GM10248 (cell line): Measurements from ENCODE around the gene GPALPP1.
"Not testable (repeated sequence)": the region's sequence is repeated elsewhere in the genome, so short reads cannot be mapped to it uniquely, and the experiment has no call there.

ENCODE experiments used
- CTCF ChIA-PET: fragments of 300-600 bp; sonication (Branson Sonifier 250); formaldehyde crosslinking; extraction: SDS; loops from one replicate; lab custom pipeline; 2021; ENCODE audit warnings: antibody characterized with exemption; lab: Yijun Ruan, JAX
- POLR2A ChIA-PET: fragments of 350-650 bp; sonication (Branson Sonifier 250); formaldehyde crosslinking; extraction: SDS; loops from one replicate; lab custom pipeline; 2020; ENCODE audit warnings: antibody characterized with exemption; lab: Yijun Ruan, JAX
- DNase-seq: peaks from one replicate; pipeline ENCODE4 v3.0.0; 2012; ENCODE audit errors: extremely low spot score
- TF ChIP-seq, protein P1 (sequence below): IDR thresholded peaks from 2 replicates; pipeline ENCODE4 v1.5.1; 2012; ENCODE audit warnings: mild to moderate bottlenecking, low read depth; ENCODE audit errors: extremely low read depth, missing control alignments, control extremely low read depth

The GPALPP1 gene, protein sequence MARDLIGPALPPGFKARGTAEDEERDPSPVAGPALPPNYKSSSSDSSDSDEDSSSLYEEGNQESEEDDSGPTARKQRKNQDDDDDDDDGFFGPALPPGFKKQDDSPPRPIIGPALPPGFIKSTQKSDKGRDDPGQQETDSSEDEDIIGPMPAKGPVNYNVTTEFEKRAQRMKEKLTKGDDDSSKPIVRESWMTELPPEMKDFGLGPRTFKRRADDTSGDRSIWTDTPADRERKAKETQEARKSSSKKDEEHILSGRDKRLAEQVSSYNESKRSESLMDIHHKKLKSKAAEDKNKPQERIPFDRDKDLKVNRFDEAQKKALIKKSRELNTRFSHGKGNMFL

DNA sequence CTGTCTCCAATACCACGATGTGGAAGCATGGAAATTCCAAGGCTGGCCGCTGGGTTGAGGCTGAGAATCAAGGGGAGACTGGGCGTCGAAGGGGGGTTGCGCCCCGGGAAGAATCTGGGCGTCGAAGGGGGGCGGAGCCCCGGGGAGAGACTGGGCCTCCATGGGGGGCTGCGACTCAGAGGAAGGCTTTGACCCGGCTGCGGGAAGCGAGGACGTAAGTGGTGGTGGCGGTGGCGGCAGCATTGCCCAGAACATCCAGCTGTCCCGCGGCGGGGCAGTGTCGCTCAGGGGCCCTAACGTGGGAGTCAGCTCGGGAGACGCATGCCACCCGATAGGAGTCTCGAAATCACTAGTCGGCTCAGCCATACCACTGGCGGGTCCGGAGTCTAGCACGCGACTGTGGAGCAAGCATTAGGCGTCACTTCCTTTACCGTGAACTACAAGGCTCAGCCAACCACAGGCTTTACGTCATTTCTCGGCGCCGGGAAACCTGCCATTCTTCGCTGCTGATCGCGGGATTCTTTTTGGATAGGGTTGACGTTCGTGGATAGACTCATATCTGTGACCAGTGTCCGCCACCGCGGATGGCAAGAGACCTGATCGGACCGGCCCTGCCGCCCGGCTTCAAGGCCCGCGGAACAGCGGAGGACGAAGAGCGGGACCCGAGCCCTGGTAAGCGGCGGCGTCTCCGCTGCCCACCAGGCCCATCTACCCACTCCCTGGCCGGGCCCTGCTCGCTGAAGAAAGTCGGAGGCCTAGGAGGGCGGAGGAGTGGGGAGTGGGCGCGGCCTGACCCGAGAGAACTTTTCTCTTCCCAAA lies at the start of gene GPALPP1, which contains the start of gene NUFIP1:
Gene GPALPP1, plus strand, starts transcription at position 468 of the 819 bp plus-strand sequence. Its CDS starts 117 bp downstream, at position 585.
Gene NUFIP1, minus strand, starts transcription at position 401 of the 819 bp plus-strand sequence. Its CDS starts 35 bp downstream, at position 366.
- TF ChIP-seq, protein P1, sequence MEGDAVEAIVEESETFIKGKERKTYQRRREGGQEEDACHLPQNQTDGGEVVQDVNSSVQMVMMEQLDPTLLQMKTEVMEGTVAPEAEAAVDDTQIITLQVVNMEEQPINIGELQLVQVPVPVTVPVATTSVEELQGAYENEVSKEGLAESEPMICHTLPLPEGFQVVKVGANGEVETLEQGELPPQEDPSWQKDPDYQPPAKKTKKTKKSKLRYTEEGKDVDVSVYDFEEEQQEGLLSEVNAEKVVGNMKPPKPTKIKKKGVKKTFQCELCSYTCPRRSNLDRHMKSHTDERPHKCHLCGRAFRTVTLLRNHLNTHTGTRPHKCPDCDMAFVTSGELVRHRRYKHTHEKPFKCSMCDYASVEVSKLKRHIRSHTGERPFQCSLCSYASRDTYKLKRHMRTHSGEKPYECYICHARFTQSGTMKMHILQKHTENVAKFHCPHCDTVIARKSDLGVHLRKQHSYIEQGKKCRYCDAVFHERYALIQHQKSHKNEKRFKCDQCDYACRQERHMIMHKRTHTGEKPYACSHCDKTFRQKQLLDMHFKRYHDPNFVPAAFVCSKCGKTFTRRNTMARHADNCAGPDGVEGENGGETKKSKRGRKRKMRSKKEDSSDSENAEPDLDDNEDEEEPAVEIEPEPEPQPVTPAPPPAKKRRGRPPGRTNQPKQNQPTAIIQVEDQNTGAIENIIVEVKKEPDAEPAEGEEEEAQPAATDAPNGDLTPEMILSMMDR = no peak
- CTCF ChIA-PET = interaction anchor here (0.9 to 1.0 kb wide), 2 partner anchors 12 to 23 kb away, joined by 3 read pairs; no protein-coding TSS in a partner anchor
- DNase-seq = peak; percentile 97
- POLR2A ChIA-PET = no interaction called here

DNA sequence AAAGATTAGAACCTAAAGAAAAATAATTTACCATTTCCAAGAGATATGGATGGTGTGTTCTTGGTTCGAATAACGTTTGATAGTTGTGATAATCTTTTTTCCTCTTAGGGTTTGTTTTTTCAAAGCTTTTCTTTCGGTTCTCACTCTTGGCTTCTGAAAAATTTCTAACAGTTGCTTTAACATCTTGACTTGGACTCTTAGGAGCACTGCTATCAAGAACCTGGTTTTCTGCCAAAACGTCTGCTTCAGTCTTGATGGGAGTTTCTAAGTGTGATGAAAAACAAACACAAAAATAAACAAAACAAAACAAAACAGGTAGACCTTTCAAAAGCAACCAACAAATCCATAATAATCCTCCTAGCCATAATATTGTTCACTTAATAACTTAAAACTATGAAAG lies 45.9 kb upstream of the GPALPP1 start:
- not testable (repeated sequence) for DNase-seq
- ChIA-PET POLR2A (interaction anchor here (0.7 kb wide), 1 partner anchor 282 kb away, joined by 3 read pairs; no protein-coding TSS in a partner anchor), CTCF (interaction anchor here (1.3 to 1.8 kb wide), 3 partner anchors 11 to 459 kb away, joined by 3 to 7 read pairs (median 4); no protein-coding TSS in a partner anchor)

DNA sequence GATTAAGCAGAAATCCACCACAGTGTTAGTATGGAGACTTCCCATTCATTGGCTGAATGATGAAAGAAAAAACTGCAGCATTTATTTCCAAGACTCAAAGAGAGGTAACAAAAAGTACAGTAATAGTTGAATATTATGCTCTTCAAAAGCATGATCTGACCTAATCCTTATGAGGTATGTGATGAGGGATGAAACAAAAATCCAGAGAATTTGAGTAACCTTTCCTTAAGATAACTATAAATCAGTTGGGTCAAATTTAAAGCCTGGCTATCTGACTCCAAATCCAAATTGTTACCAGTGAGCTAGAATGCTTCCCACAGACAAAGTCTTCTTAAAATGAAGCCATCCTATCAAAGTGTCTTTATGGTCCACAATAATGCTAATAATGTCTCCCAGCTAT lies 38.2 kb upstream of the GPALPP1 start:
- TF ChIP-seq, protein P1 = no peak
- POLR2A ChIA-PET = no interaction called here

DNA sequence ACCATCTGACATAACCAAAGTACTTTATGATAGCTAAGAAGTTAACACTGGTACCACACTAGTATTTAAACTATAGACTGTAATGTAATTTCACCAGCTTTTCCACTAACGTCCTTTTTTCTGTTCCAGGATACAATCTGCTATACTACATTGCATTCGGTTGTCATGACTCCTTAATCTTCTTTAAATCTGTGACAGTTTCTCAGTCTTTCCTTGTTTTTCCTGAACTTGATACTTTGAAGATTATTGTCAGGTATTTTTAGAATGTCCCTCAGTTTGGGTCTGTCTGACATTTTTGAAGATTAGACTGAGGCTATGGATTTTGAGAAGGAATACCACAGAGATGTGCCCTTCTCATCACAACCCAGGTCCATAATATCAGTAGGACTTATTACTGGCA lies 36.7 kb upstream of the GPALPP1 start:
- no peak for DNase-seq
- ChIA-PET CTCF (no interaction called here), POLR2A (no interaction called here)
- TF ChIP-seq, protein P1 = no peak

More for the DNA sequence above, 38.2 kb upstream of the GPALPP1 start:
- no peak for DNase-seq
- CTCF ChIA-PET = interaction anchor here (0.6 to 1.7 kb wide), 2 partner anchors 19 to 467 kb away, joined by 4 to 6 read pairs; no protein-coding TSS in a partner anchor

DNA sequence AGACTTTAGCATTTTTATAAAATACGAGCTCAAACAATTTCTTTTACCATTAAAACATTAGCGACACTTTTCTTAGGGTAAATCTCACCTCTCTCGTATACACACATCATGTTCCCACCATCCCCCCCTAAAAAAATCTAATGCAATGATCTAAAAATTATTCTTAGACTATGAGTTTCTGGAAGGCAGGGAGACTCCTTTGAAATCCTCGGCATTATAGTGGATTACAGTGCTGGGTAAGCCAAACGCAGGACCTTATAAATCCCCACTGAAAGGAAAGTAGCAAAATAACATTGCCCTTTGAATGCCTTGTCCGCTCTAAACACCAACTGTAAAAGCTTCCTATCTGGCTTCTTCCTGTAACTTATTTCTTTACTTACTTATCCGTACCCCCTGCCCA lies 35.1 kb upstream of the GPALPP1 start:
- POLR2A ChIA-PET = no interaction called here
- TF ChIP-seq, protein P1 = no peak
- CTCF ChIA-PET = interaction anchor here (1.0 to 2.5 kb wide), 3 partner anchors 10 to 471 kb away, joined by 4 to 7 read pairs (median 5); no protein-coding TSS in a partner anchor
- no peak for DNase-seq

DNA sequence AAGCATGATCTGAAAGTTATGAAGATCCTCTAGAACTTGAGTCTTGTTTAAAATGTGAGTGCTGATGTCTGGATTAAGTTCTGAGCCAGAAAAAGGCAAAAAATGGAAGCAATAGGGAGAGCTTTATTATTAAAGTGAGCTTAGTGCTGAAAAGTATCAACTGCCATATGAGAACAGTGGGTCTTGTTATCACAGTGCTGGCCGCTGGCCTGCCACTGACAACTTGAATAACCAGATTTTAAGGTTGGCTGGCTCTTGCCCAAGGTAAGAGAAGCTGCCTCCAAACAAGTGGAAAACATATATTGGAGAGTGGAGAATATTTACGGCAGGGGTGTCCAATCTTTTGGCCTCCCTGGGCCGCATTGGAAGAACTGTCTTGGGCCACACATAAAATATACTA lies 33.9 kb upstream of the GPALPP1 start:
- ChIA-PET POLR2A (interaction anchor here (0.6 kb wide), 1 partner anchor 1931 kb away, joined by 3 read pairs; no protein-coding TSS in a partner anchor), CTCF (interaction anchor here (1.0 to 2.5 kb wide), 6 partner anchors 13 to 472 kb away, joined by 3 to 7 read pairs (median 4); no protein-coding TSS in a partner anchor)
- TF ChIP-seq, protein P1 = no peak
- DNase-seq = no peak
